ENCODE data around the gene CLN3. TPM values are rescaled to one million over a fixed set of nuclear protein-coding genes. Genes with fewer than 3 reads are reported as not detected.

Gene CLN3
- polyA plus RNA-seq, 2 donors, result 14.9 to 19.3 TPM

GRCh38 chr16:28514246-28514645, 22.4 kb upstream of the CLN3 start:
- WGBS, 2 donors, result 95% methylated on average over 7 of the region's 7 CpGs
- no peak overlapping the region for H3K27ac ChIP-seq (ENCODE audit: low read depth in 2 of 2, low read length in 1 of 2)

GRCh38 chr16:28513484-28514181, 21.8 kb upstream of the CLN3 start:
- no peaks in the 10 kb centered on the region for H3K4me1 ChIP-seq (ENCODE audit: control insufficient read depth in 2 of 2, insufficient read depth in 2 of 2, low read length in 1 of 2)
- H3K9me3 ChIP-seq (ENCODE audit: control insufficient read depth in 2 of 2, insufficient read depth in 1 of 2, low read depth in 1 of 2, low read length in 1 of 2), result no peaks in the 10 kb centered on the region
- H3K27me3 ChIP-seq (ENCODE audit: control insufficient read depth in 1 of 2, insufficient read depth in 2 of 2, low read length in 2 of 2), result no peaks in the 10 kb centered on the region
- H3K27ac ChIP-seq (ENCODE audit: low read depth in 2 of 2, low read length in 1 of 2), result no peak overlapping the region
- no peaks in the 10 kb centered on the region for H3K36me3 ChIP-seq (ENCODE audit: control insufficient read depth in 2 of 2, insufficient read depth in 2 of 2, low read length in 1 of 2)
- WGBS, 2 donors, result 81 to 86% methylated on average over 11 to 12 of the region's 12 CpGs
- no peak overlapping the region for H3K4me3 ChIP-seq (ENCODE audit: low read depth in 1 of 2, low read length in 2 of 2)

More at GRCh38 chr16:28514246-28514645, 22.4 kb upstream of the CLN3 start:
- Histone ChIP-seq H3K27me3 (ENCODE audit: control insufficient read depth in 1 of 2, insufficient read depth in 2 of 2, low read length in 2 of 2) (no peaks in the 10 kb centered on the region), H3K4me1 (ENCODE audit: control insufficient read depth in 2 of 2, insufficient read depth in 2 of 2, low read length in 1 of 2) (no peaks in the 10 kb centered on the region), H3K36me3 (ENCODE audit: control insufficient read depth in 2 of 2, insufficient read depth in 2 of 2, low read length in 1 of 2) (no peaks in the 10 kb centered on the region), H3K9me3 (ENCODE audit: control insufficient read depth in 2 of 2, insufficient read depth in 1 of 2, low read depth in 1 of 2, low read length in 1 of 2) (no peaks in the 10 kb centered on the region), H3K4me3 (ENCODE audit: low read depth in 1 of 2, low read length in 2 of 2) (no peak overlapping the region)

GRCh38 chr16:28511801-28512789, 20.2 kb upstream of the CLN3 start:
- Histone ChIP-seq H3K9me3 (ENCODE audit: control insufficient read depth in 2 of 2, insufficient read depth in 1 of 2, low read depth in 1 of 2, low read length in 1 of 2) (no peaks in the 10 kb centered on the region), H3K27ac (ENCODE audit: low read depth in 2 of 2, low read length in 1 of 2) (no peak overlapping the region), H3K4me3 (ENCODE audit: low read depth in 1 of 2, low read length in 2 of 2) (no peak overlapping the region), H3K36me3 (ENCODE audit: control insufficient read depth in 2 of 2, insufficient read depth in 2 of 2, low read length in 1 of 2) (no peaks in the 10 kb centered on the region), H3K4me1 (ENCODE audit: control insufficient read depth in 2 of 2, insufficient read depth in 2 of 2, low read length in 1 of 2) (no peaks in the 10 kb centered on the region), H3K27me3 (ENCODE audit: control insufficient read depth in 1 of 2, insufficient read depth in 2 of 2, low read length in 2 of 2) (no peaks in the 10 kb centered on the region)
- 87 to 88% methylated on average over 21 of the region's 21 CpGs for WGBS, 2 donors

DNA sequence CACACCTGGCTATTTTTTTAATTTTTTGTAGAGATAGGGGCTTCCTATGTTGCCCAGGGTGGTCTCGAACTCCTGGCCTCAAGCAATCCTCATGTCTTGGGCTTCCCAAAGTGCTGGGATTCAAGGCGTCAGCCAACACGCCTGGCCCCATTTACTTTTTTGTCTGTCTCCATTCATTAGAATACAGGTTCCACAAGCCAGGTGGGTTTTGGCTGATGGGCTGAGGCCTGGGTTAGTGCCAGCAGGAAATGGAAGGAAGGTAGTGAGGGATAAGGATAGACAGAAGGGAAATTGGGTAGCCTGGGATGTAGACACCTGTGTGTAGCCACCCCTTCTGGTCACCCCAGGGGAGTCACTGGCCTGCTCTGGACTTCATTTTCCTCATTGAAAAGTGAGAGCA, 19.2 kb upstream of the CLN3 start:
- Histone ChIP-seq H3K9me3 (ENCODE audit: control insufficient read depth in 2 of 2, insufficient read depth in 1 of 2, low read depth in 1 of 2, low read length in 1 of 2) (no peaks in the 10 kb centered on the region), H3K27ac (ENCODE audit: low read depth in 2 of 2, low read length in 1 of 2) (peak overlapping the region in 1 of 2 donors; percentile 33), H3K4me3 (ENCODE audit: low read depth in 1 of 2, low read length in 2 of 2) (no peak overlapping the region), H3K27me3 (ENCODE audit: control insufficient read depth in 1 of 2, insufficient read depth in 2 of 2, low read length in 2 of 2) (no peaks in the 10 kb centered on the region), H3K4me1 (ENCODE audit: control insufficient read depth in 2 of 2, insufficient read depth in 2 of 2, low read length in 1 of 2) (peaks cover 0 to under 1% of the 10 kb centered on the region in 2 donors), H3K36me3 (ENCODE audit: control insufficient read depth in 2 of 2, insufficient read depth in 2 of 2, low read length in 1 of 2) (no peaks in the 10 kb centered on the region)
- WGBS, 2 donors, result 73% methylated on average over 3 of the region's 3 CpGs

- WGBS, 2 donors, result 63 to 69% methylated on average over 14 of the region's 14 CpGs
- Histone ChIP-seq H3K4me3 (ENCODE audit: low read depth in 1 of 2, low read length in 2 of 2) (no peak overlapping the region), H3K27ac (ENCODE audit: low read depth in 2 of 2, low read length in 1 of 2) (no peak overlapping the region), H3K9me3 (ENCODE audit: control insufficient read depth in 2 of 2, insufficient read depth in 1 of 2, low read depth in 1 of 2, low read length in 1 of 2) (no peaks in the 10 kb centered on the region), H3K27me3 (ENCODE audit: control insufficient read depth in 1 of 2, insufficient read depth in 2 of 2, low read length in 2 of 2) (no peaks in the 10 kb centered on the region), H3K4me1 (ENCODE audit: control insufficient read depth in 2 of 2, insufficient read depth in 2 of 2, low read length in 1 of 2) (peaks cover 3 to 10% of the 10 kb centered on the region in 2 donors), H3K36me3 (ENCODE audit: control insufficient read depth in 2 of 2, insufficient read depth in 2 of 2, low read length in 1 of 2) (no peaks in the 10 kb centered on the region)
These were observed 13.7 kb upstream of the CLN3 start for GRCh38 chr16:28505489-28506137.

DNA sequence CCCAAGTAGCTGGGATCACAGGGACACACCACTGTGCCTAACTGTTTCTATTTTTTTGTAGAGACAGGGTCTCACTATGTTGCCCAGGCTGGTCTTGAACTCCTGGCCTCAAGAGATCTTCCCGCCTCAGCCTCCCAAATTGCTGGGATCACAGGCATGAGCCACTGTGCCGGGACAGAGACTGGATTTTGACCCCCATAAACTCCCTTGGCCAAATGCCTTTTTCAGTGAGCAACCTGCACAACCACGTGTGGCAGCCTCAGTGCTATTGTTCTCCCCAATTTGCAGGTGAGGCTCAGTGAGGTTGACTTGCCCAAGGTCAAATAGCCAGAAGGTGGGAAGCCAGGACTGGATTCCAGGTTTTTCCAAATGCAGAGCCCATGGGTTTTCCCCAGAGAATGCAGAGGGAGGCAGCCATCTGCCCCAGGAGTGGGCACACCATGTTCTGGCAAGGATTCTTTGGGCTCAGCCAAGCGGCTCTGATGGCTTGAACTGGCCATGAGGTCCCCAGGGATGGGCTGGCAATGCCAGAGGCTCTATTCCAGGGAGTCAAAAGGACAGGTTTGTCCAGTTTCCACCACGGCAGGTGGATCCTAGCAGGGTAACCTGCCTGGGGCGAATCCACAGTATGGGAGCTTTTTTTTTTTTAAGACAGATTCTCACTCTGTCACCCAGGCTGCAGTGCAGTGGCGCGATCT, 13.0 kb upstream of the CLN3 start:
- no peak overlapping the region for H3K27ac ChIP-seq (ENCODE audit: low read depth in 2 of 2, low read length in 1 of 2)

GRCh38 chr16:28503470-28504259, 11.8 kb upstream of the CLN3 start:
- WGBS, 2 donors, result 80% methylated on average over 15 of the region's 15 CpGs

More for the DNA sequence above, 13.0 kb upstream of the CLN3 start:
- no peak overlapping the region for H3K4me3 ChIP-seq (ENCODE audit: low read depth in 1 of 2, low read length in 2 of 2)
- H3K4me1 ChIP-seq (ENCODE audit: control insufficient read depth in 2 of 2, insufficient read depth in 2 of 2, low read length in 1 of 2), result peaks cover 3 to 10% of the 10 kb centered on the region in 2 donors
- no peaks in the 10 kb centered on the region for H3K9me3 ChIP-seq (ENCODE audit: control insufficient read depth in 2 of 2, insufficient read depth in 1 of 2, low read depth in 1 of 2, low read length in 1 of 2)
- H3K36me3 ChIP-seq (ENCODE audit: control insufficient read depth in 2 of 2, insufficient read depth in 2 of 2, low read length in 1 of 2), result no peaks in the 10 kb centered on the region
- no peaks in the 10 kb centered on the region for H3K27me3 ChIP-seq (ENCODE audit: control insufficient read depth in 1 of 2, insufficient read depth in 2 of 2, low read length in 2 of 2)
- 60 to 62% methylated on average over 8 of the region's 8 CpGs for WGBS, 2 donors

DNA sequence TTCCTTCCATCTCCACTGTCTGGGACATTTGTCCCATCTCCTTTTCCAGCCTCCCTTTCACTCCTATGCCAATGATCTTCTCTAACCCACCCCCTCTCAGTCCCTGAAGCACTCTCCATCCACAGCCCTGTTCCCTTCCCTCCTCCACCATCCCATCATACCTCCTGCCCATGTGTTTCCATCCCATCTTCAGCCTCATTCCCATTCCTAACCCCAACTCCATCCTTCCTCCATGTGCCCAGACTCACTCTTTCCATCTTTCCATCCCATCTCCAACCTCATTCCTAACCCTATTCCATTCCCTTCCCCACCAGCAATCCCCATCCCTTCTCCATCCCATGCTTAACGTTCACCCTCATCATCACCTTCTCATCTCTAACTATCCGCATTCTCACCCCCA, 10.4 kb upstream of the CLN3 start:
- Histone ChIP-seq H3K27ac (ENCODE audit: low read depth in 2 of 2, low read length in 1 of 2) (no peak overlapping the region), H3K4me3 (ENCODE audit: low read depth in 1 of 2, low read length in 2 of 2) (no peak overlapping the region), H3K4me1 (ENCODE audit: control insufficient read depth in 2 of 2, insufficient read depth in 2 of 2, low read length in 1 of 2) (peaks cover 3 to 10% of the 10 kb centered on the region in 2 donors), H3K36me3 (ENCODE audit: control insufficient read depth in 2 of 2, insufficient read depth in 2 of 2, low read length in 1 of 2) (no peaks in the 10 kb centered on the region), H3K9me3 (ENCODE audit: control insufficient read depth in 2 of 2, insufficient read depth in 1 of 2, low read depth in 1 of 2, low read length in 1 of 2) (no peaks in the 10 kb centered on the region), H3K27me3 (ENCODE audit: control insufficient read depth in 1 of 2, insufficient read depth in 2 of 2, low read length in 2 of 2) (no peaks in the 10 kb centered on the region)
- 80 to 82% methylated on average over 2 of the region's 2 CpGs for WGBS, 2 donors

More at GRCh38 chr16:28503470-28504259, 11.8 kb upstream of the CLN3 start:
- no peaks in the 10 kb centered on the region for H3K27me3 ChIP-seq (ENCODE audit: control insufficient read depth in 1 of 2, insufficient read depth in 2 of 2, low read length in 2 of 2)
- no peak overlapping the region for H3K4me3 ChIP-seq (ENCODE audit: low read depth in 1 of 2, low read length in 2 of 2)
- no peaks in the 10 kb centered on the region for H3K36me3 ChIP-seq (ENCODE audit: control insufficient read depth in 2 of 2, insufficient read depth in 2 of 2, low read length in 1 of 2)
- no peak overlapping the region for H3K27ac ChIP-seq (ENCODE audit: low read depth in 2 of 2, low read length in 1 of 2)
- H3K9me3 ChIP-seq (ENCODE audit: control insufficient read depth in 2 of 2, insufficient read depth in 1 of 2, low read depth in 1 of 2, low read length in 1 of 2), result no peaks in the 10 kb centered on the region
- peaks cover 3 to 10% of the 10 kb centered on the region in 2 donors for H3K4me1 ChIP-seq (ENCODE audit: control insufficient read depth in 2 of 2, insufficient read depth in 2 of 2, low read length in 1 of 2)

All from esophagus (tissue), 2 donors.